ENCODE measurements around the gene NAXD. TPM values are rescaled to one million over a fixed set of nuclear protein-coding genes. Genes with fewer than 3 reads are reported as not detected.
A peak's percentile ranks its signal among the peaks of the same experiment; 100 is the strongest.

NAXD gene
- total RNA-seq, 2 experiments from 2014 or later, result 17.4 to 17.8 TPM

DNA sequence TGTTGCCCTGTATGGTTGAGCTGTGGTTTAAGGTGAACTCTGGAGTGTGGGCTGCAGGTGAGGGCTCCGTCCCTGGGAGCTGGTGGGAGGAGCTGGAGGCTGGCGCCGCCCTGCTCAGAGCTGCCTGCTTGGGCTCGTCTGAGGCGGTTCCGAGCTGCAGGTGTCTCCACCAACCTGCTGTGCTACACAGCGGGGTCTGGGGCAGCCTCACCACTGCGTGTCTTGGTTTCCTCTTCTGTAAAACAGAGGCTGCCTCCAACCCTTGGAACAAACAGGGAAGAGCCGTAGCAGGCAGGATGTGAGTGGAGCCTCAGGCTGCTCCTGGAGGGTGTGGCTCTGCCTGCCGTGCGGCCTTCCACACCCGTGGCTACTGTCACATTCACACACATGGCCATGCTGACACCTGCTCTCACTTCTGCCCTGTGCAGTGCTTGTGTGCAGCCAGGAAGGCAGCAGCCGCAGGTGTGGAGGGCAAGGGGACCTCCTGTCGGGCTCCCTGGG is 21.4 kb downstream of the NAXD start:
- no peaks in the 10 kb centered on the region for H3K9me3 Mint-ChIP-seq
- intact Hi-C loops (cut with DNase I, micrococcal nuclease), result no loop called here
- H3K4me1 ChIP-seq (ENCODE audit: insufficient read depth, low read length), result no peaks in the 10 kb centered on the region
- H3K4me3 Mint-ChIP-seq, result no peak overlapping the region
- TF ChIP-seq, protein P1, sequence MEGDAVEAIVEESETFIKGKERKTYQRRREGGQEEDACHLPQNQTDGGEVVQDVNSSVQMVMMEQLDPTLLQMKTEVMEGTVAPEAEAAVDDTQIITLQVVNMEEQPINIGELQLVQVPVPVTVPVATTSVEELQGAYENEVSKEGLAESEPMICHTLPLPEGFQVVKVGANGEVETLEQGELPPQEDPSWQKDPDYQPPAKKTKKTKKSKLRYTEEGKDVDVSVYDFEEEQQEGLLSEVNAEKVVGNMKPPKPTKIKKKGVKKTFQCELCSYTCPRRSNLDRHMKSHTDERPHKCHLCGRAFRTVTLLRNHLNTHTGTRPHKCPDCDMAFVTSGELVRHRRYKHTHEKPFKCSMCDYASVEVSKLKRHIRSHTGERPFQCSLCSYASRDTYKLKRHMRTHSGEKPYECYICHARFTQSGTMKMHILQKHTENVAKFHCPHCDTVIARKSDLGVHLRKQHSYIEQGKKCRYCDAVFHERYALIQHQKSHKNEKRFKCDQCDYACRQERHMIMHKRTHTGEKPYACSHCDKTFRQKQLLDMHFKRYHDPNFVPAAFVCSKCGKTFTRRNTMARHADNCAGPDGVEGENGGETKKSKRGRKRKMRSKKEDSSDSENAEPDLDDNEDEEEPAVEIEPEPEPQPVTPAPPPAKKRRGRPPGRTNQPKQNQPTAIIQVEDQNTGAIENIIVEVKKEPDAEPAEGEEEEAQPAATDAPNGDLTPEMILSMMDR (IDR thresholded peaks at IDR 0.05), result no peak
- H3K9me3 ChIP-seq (ENCODE audit: control insufficient read depth in 1 of 2, insufficient read depth in 1 of 2, low read length in 2 of 2), result no peaks in the 10 kb centered on the region
- H3K27ac Mint-ChIP-seq, result no peak overlapping the region
- ATAC-seq (ENCODE audit: poor library complexity) (no peak), DNase-seq (no peak)
- H3K27ac ChIP-seq (ENCODE audit: low read depth in 1 of 2, low read length in 2 of 2), result no peak overlapping the region
- CTCF ChIA-PET, result no interaction called here
- POLR2A ChIA-PET, result no interaction called here
- H3K36me3 ChIP-seq (ENCODE audit: insufficient read depth, low read length), result peaks cover 75% of the 10 kb centered on the region
- no peaks in the 10 kb centered on the region for H3K27me3 Mint-ChIP-seq
- no peaks in the 10 kb centered on the region for H3K27me3 ChIP-seq (ENCODE audit: control insufficient read depth in 1 of 2, insufficient read depth in 2 of 2, low read length in 2 of 2)
- no peak overlapping the region for H3K4me3 ChIP-seq (ENCODE audit: low read length)
- no peaks in the 10 kb centered on the region for H3K4me1 Mint-ChIP-seq (ENCODE audit: low read depth)
- peaks cover 81% of the 10 kb centered on the region for H3K36me3 Mint-ChIP-seq (ENCODE audit: low read depth)

GRCh38 chr13:110637275-110637674 is 21.9 kb downstream of the NAXD start:
- H3K9me3 Mint-ChIP-seq, result no peaks in the 10 kb centered on the region
- Histone ChIP-seq H3K27ac (ENCODE audit: low read depth in 1 of 2, low read length in 2 of 2) (no peak overlapping the region), H3K27me3 (ENCODE audit: control insufficient read depth in 1 of 2, insufficient read depth in 2 of 2, low read length in 2 of 2) (no peaks in the 10 kb centered on the region), H3K9me3 (ENCODE audit: control insufficient read depth in 1 of 2, insufficient read depth in 1 of 2, low read length in 2 of 2) (no peaks in the 10 kb centered on the region), H3K4me3 (ENCODE audit: low read length) (no peak overlapping the region), H3K4me1 (ENCODE audit: insufficient read depth, low read length) (no peaks in the 10 kb centered on the region), H3K36me3 (ENCODE audit: insufficient read depth, low read length) (peaks cover 80% of the 10 kb centered on the region)
- no peak overlapping the region for H3K27ac Mint-ChIP-seq
- ChIA-PET POLR2A (no interaction called here), CTCF (no interaction called here)
- no peak overlapping the region for H3K4me3 Mint-ChIP-seq
- intact Hi-C loops (cut with DNase I, micrococcal nuclease), result no loop called here
- no peaks in the 10 kb centered on the region for H3K27me3 Mint-ChIP-seq
- peaks cover 80% of the 10 kb centered on the region for H3K36me3 Mint-ChIP-seq (ENCODE audit: low read depth)
- H3K4me1 Mint-ChIP-seq (ENCODE audit: low read depth), result no peaks in the 10 kb centered on the region
- ATAC-seq (ENCODE audit: poor library complexity) (no peak), DNase-seq (no peak)
- TF ChIP-seq, protein P1 (IDR thresholded peaks at IDR 0.05), result no peak

DNA sequence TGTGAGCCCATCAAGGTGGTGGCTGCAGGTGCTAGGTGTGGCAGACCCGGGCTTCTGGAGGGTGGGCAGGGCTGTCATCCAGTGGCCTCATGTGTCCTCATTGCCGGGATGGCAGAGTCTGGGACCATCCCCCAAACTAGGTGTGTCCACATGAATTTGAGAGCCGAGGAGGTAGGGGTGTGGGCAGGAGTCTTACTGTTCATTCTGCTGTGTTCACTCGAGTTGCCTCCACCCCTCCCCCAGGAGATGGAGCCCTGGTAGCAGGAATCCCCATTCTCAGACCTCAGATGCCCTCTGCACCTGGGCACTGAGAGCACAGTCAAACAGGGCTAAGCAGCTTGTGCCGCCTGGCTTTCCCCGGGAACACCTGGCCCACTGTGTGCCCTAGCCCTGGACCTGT is 22.4 kb downstream of the NAXD start:
- H3K4me1 Mint-ChIP-seq (ENCODE audit: low read depth), result no peaks in the 10 kb centered on the region
- no peak overlapping the region for H3K27ac Mint-ChIP-seq
- H3K27me3 Mint-ChIP-seq, result no peaks in the 10 kb centered on the region
- ChIA-PET CTCF (no interaction called here), POLR2A (no interaction called here)
- H3K36me3 Mint-ChIP-seq (ENCODE audit: low read depth), result peaks cover 79% of the 10 kb centered on the region
- intact Hi-C loops (cut with DNase I, micrococcal nuclease), result no loop called here
- DNase-seq, result peak in 1 of 14 experiments; percentile 16
- Histone ChIP-seq H3K4me3 (ENCODE audit: low read length) (no peak overlapping the region), H3K4me1 (ENCODE audit: insufficient read depth, low read length) (no peaks in the 10 kb centered on the region), H3K27ac (ENCODE audit: low read depth in 1 of 2, low read length in 2 of 2) (no peak overlapping the region), H3K27me3 (ENCODE audit: control insufficient read depth in 1 of 2, insufficient read depth in 2 of 2, low read length in 2 of 2) (no peaks in the 10 kb centered on the region), H3K36me3 (ENCODE audit: insufficient read depth, low read length) (peaks cover 83% of the 10 kb centered on the region), H3K9me3 (ENCODE audit: control insufficient read depth in 1 of 2, insufficient read depth in 1 of 2, low read length in 2 of 2) (no peaks in the 10 kb centered on the region)
- H3K9me3 Mint-ChIP-seq, result no peaks in the 10 kb centered on the region
- TF ChIP-seq, protein P1 (IDR thresholded peaks at IDR 0.05), result no peak
- no peak for ATAC-seq (ENCODE audit: poor library complexity)
- H3K4me3 Mint-ChIP-seq, result no peak overlapping the region
